Loucy (cell line): ENCODE measurements around the gene CDC14A.

ENCODE experiments used
- H2AFZ ChIP-seq: fragments of 200-600 bp; sonication (generic); 2 replicates; pipeline ENCODE4 v1.6.0; 2016; ENCODE audit warnings: antibody characterized with exemption, mild to moderate bottlenecking, low read length, moderate library complexity
- H3F3A ChIP-seq: fragments of 200-600 bp; 2 replicates; pipeline ENCODE4 v1.6.0; 2016; ENCODE audit warnings: antibody characterized with exemption, low read depth, mild to moderate bottlenecking
- H3K27me3 ChIP-seq: fragments of 200-600 bp; sonication (generic); 2 replicates; pipeline ENCODE4 v1.6.1; 2014; ENCODE audit warnings: low read length, mild to moderate bottlenecking; ENCODE audit not compliant: insufficient read depth, poor library complexity, severe bottlenecking
- H3K36me3 ChIP-seq: fragments of 200-600 bp; sonication (generic); 2 replicates; pipeline ENCODE4 v1.6.1; 2016; ENCODE audit warnings: low read length; ENCODE audit not compliant: insufficient read depth
- H3K4me1 ChIP-seq: fragments of 200-600 bp; sonication (generic); 2 replicates; pipeline ENCODE4 v1.5.1; 2014; ENCODE audit warnings: low read length, mild to moderate bottlenecking; ENCODE audit not compliant: insufficient read depth, poor library complexity, severe bottlenecking
- H3K4me2 ChIP-seq: fragments of 200-600 bp; sonication (generic); 2 replicates; pipeline ENCODE4 v1.6.0; 2014; ENCODE audit warnings: antibody characterized with exemption, low read length, low read depth, mild to moderate bottlenecking; ENCODE audit not compliant: poor library complexity, severe bottlenecking
- H3K4me3 ChIP-seq: fragments of 200-600 bp; sonication (generic); 2 replicates; pipeline ENCODE4 v1.5.1; 2014; ENCODE audit warnings: low read length, mild to moderate bottlenecking, mixed read lengths; ENCODE audit not compliant: poor library complexity, severe bottlenecking
- H3K79me2 ChIP-seq: fragments of 200-600 bp; sonication (generic); 2 replicates; pipeline ENCODE4 v1.6.1; 2014; ENCODE audit warnings: low read length; ENCODE audit not compliant: insufficient read depth
- H3K9ac ChIP-seq: fragments of 200-600 bp; sonication (generic); 2 replicates; pipeline ENCODE4 v1.6.0; 2014; ENCODE audit warnings: mild to moderate bottlenecking, low read depth, low read length, moderate library complexity; ENCODE audit not compliant: poor library complexity, severe bottlenecking
- H3K9me2 ChIP-seq: fragments of 200-600 bp; sonication (generic); replicated peaks from 2 replicates; pipeline ENCODE4 v1.6.1; 2016; ENCODE audit warnings: low read depth, low read length, mixed read lengths
- H3K9me3 ChIP-seq: fragments of 200-600 bp; sonication (generic); 2 replicates; pipeline ENCODE4 v1.6.1; 2014; ENCODE audit warnings: mild to moderate bottlenecking, antibody characterized with exemption, low read length, low read depth; ENCODE audit not compliant: insufficient read depth
- H4K20me1 ChIP-seq: fragments of 200-600 bp; sonication (generic); 2 replicates; pipeline ENCODE4 v1.6.0; 2014; ENCODE audit warnings: antibody characterized with exemption, low read length, mild to moderate bottlenecking; ENCODE audit not compliant: insufficient read depth, poor library complexity, severe bottlenecking
- CTCF ChIP-seq: fragments of 200-600 bp; sonication (generic); conservative IDR thresholded peaks from 2 replicates; pipeline ENCODE4 v1.5.1; 2014; ENCODE audit warnings: mild to moderate bottlenecking, antibody characterized with exemption, low read length
- EZH2phosphoT487 ChIP-seq: fragments of 200-600 bp; IDR thresholded peaks from 2 replicates; pipeline ENCODE4 v1.6.1; 2018; ENCODE audit warnings: antibody characterized with exemption, mild to moderate bottlenecking, moderate library complexity, borderline replicate concordance

CDC14A gene

GRCh38 chr1:100481303-100481702 lies 129.0 kb downstream of the CDC14A start:
- no peak overlapping the region for H2AFZ ChIP-seq
- peaks cover 33% of the 10 kb centered on the region; the same call in 1 of the 2 replicates for H3K36me3 ChIP-seq
- TF ChIP-seq EZH2phosphoT487: no peak
- no peak for TF ChIP-seq CTCF
- H3K9ac ChIP-seq: no peak overlapping the region
- H3K4me2 ChIP-seq: no peak overlapping the region
- H4K20me1 ChIP-seq: no peaks in the 10 kb centered on the region
- H3F3A ChIP-seq: no peaks in the 10 kb centered on the region
- no peaks in the 10 kb centered on the region for H3K79me2 ChIP-seq
- H3K4me1 ChIP-seq: no peaks in the 10 kb centered on the region
- no peaks in the 10 kb centered on the region for H3K9me2 ChIP-seq
- no peak overlapping the region for H3K4me3 ChIP-seq
- no peaks in the 10 kb centered on the region for H3K9me3 ChIP-seq
- no peaks in the 10 kb centered on the region for H3K27me3 ChIP-seq

- Histone ChIP-seq H3K4me2 (no peak overlapping the region), H3K27me3 (no peaks in the 10 kb centered on the region), H3K4me3 (no peak overlapping the region), H2AFZ (no peak overlapping the region), H3F3A (no peaks in the 10 kb centered on the region), H3K9me3 (no peaks in the 10 kb centered on the region), H3K9me2 (no peaks in the 10 kb centered on the region), H3K4me1 (no peaks in the 10 kb centered on the region), H3K79me2 (no peaks in the 10 kb centered on the region), H3K36me3 (peaks cover 30% of the 10 kb centered on the region; the same call in 1 of the 2 replicates), H3K9ac (no peak overlapping the region), H4K20me1 (no peaks in the 10 kb centered on the region)
- TF ChIP-seq EZH2phosphoT487: no peak
- TF ChIP-seq CTCF: no peak
Observed at GRCh38 chr1:100482167-100482566, 129.9 kb downstream of the CDC14A start.

GRCh38 chr1:100482748-100483147 lies 130.4 kb downstream of the CDC14A start:
- H3K9me2 ChIP-seq: no peaks in the 10 kb centered on the region
- H3K36me3 ChIP-seq: peaks cover 30% of the 10 kb centered on the region; the same call in 1 of the 2 replicates
- no peak overlapping the region for H3K9ac ChIP-seq
- H3K27me3 ChIP-seq: no peaks in the 10 kb centered on the region
- no peak overlapping the region for H3K4me3 ChIP-seq
- no peaks in the 10 kb centered on the region for H3F3A ChIP-seq
- H3K9me3 ChIP-seq: no peaks in the 10 kb centered on the region
- H3K4me2 ChIP-seq: no peak overlapping the region
- no peak overlapping the region for H2AFZ ChIP-seq
- TF ChIP-seq CTCF (no peak), EZH2phosphoT487 (no peak)
- H3K79me2 ChIP-seq: no peaks in the 10 kb centered on the region
- H4K20me1 ChIP-seq: no peaks in the 10 kb centered on the region
- H3K4me1 ChIP-seq: no peaks in the 10 kb centered on the region
